HL-60 (cell line): ENCODE measurements around the gene AK8.

ENCODE experiments used
- CTCF ChIP-seq: IDR thresholded peaks from one replicate; pipeline ENCODE4 v1.5.1; 2011; ENCODE audit warnings: low read length, control low read depth, inconsistent platforms; ENCODE audit not compliant: insufficient read depth
- POLR2AphosphoS5 ChIP-seq: IDR thresholded peaks from 2 replicates; pipeline ENCODE4 v1.6.1; 2012; ENCODE audit warnings: low read depth

- no peak for TF ChIP-seq CTCF
- no peak for TF ChIP-seq POLR2AphosphoS5
Measured at GRCh38 chr9:132711846-132712245, 166.2 kb downstream of the AK8 start.
